ENCODE results near the gene VRK3.
A peak's percentile ranks its signal among the peaks of the same experiment; 100 is the strongest.

VRK3 gene

DNA sequence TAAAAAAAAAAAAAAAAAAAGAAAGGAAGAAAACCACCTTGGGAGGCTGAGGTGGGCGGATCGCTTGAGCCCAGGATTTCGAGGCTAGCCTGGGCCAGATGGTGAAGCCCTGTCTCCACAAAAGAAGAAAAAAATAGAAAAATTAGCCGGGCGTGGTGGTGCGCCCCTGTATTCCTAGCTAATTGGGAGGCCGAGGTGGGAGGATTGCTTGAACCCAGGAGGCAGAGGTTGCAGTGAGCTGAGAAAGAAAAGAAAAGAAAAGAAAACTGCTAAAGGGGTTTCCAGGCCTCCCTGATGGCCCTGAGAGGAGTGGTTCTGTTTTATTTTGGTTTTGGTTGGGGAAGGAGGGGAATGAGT, 1.4 kb upstream of the VRK3 start:
- H3K4me1 ChIP-seq (ENCODE audit: control insufficient read depth, insufficient read depth, low read length), result peaks cover 5% of the 10 kb centered on the region
- H3K36me3 ChIP-seq (ENCODE audit: control insufficient read depth, insufficient read depth, low read length), result peaks cover 3% of the 10 kb centered on the region
- no peaks in the 10 kb centered on the region for H3K9me3 ChIP-seq (ENCODE audit: control insufficient read depth, insufficient read depth, low read length)
- H3K9ac ChIP-seq (ENCODE audit: low read depth, low read length), result no peak overlapping the region
- no peaks in the 10 kb centered on the region for H3K27me3 ChIP-seq (ENCODE audit: control insufficient read depth, insufficient read depth, low read length)
- H3K4me3 ChIP-seq (ENCODE audit: low read depth, low read length), result peak overlapping the region; percentile 82

DNA sequence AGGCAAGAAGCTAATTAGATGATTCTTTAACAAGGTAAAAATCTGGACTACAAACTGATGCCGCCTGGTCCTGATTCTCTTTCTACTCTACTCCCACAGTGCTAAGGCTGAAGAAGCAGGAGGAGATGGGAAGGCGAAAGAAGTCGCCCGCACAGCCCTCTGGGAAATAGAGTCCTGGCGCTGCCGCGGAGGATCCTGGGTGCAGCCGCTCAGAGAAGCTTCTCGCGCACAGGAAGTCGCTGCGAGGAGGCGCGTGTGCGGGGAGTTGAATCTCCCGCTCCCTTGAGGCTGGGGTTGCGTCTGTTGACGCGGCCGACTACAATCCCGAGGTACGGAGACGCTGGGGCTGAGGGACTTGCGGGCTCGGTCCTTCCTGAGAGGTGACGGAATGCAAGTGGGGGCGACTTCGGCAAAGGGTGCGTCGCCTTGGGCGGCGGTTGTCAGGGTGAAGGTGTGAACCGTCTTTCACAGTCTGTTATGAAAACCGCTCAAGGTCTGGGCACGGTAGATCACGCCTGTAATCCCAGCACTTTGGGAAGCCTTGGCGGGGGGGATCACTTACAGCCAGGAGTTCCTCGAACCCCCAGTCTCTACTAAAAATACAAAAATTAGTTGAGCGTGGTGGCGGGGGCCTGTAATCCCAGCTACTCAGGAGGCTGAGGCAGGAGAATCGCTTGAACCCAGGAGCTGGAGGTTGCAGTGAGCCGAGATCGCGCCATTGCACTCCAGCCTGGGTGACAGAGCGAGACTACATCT, 800 bp upstream of the VRK3 start, which contains the start of gene ZNF473:
ZNF473 (plus strand) TSS at position 212 of the 756 bp plus-strand sequence. CDS start 5,078 bp downstream, outside the sequence.
- Histone ChIP-seq H3K9ac (ENCODE audit: low read depth, low read length) (peak within 1 kb of the TSS; percentile 67), H3K9me3 (ENCODE audit: control insufficient read depth, insufficient read depth, low read length) (no peaks in the 10 kb centered on the region), H3K4me1 (ENCODE audit: control insufficient read depth, insufficient read depth, low read length) (peaks cover 5% of the 10 kb centered on the region), H3K36me3 (ENCODE audit: control insufficient read depth, insufficient read depth, low read length) (no peaks in the 10 kb centered on the region), H3K4me3 (ENCODE audit: low read depth, low read length) (peak within 1 kb of the TSS; percentile 92), H3K27me3 (ENCODE audit: control insufficient read depth, insufficient read depth, low read length) (no peaks in the 10 kb centered on the region)

DNA sequence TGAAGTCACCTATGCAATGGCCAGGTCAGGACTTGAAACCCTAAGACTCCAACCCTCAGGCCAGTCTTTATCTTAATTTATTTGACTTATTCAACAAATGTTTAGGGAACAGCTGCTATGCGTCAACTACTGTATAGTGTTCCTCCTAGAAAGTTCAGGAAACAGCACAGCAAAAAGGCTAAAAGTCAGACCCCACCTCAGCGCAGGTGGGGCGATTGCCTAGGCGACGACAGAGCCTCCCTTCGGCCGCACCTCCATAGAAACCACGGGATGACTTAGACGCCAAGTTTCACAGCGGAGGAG, 502 bp downstream of the VRK3 start:
- Histone ChIP-seq H3K9me3 (ENCODE audit: control insufficient read depth, insufficient read depth, low read length) (no peaks in the 10 kb centered on the region), H3K4me1 (ENCODE audit: control insufficient read depth, insufficient read depth, low read length) (peaks cover 5% of the 10 kb centered on the region), H3K36me3 (ENCODE audit: control insufficient read depth, insufficient read depth, low read length) (peaks cover 2% of the 10 kb centered on the region), H3K27me3 (ENCODE audit: control insufficient read depth, insufficient read depth, low read length) (no peaks in the 10 kb centered on the region), H3K4me3 (ENCODE audit: low read depth, low read length) (peak overlapping the region; percentile 92), H3K9ac (ENCODE audit: low read depth, low read length) (peak overlapping the region; percentile 67)

DNA sequence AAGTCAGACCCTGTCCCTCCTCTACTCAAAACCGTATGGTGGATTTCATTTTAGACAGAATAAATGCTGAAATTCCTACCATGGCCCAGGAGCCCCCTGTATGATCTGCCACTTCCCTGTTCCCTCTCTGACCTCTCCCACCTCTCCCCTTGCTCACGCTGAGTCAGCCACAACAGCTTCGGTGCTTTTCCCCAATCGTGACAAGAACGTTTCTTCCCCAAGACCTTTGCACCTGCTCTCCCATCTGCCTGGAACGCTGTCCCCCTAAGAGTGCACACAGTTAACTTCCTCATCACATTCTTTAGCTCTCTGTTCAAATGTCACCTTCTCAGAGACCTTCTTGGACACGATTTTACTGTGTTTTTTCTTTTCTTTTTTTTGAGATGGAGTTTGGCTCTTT, 2.3 kb downstream of the VRK3 start:
- no peak overlapping the region for H3K4me3 ChIP-seq (ENCODE audit: low read depth, low read length)
- no peaks in the 10 kb centered on the region for H3K27me3 ChIP-seq (ENCODE audit: control insufficient read depth, insufficient read depth, low read length)
- H3K36me3 ChIP-seq (ENCODE audit: control insufficient read depth, insufficient read depth, low read length), result peaks cover 5% of the 10 kb centered on the region
- peaks cover 5% of the 10 kb centered on the region for H3K4me1 ChIP-seq (ENCODE audit: control insufficient read depth, insufficient read depth, low read length)
- no peaks in the 10 kb centered on the region for H3K9me3 ChIP-seq (ENCODE audit: control insufficient read depth, insufficient read depth, low read length)
- H3K9ac ChIP-seq (ENCODE audit: low read depth, low read length), result no peak overlapping the region

DNA sequence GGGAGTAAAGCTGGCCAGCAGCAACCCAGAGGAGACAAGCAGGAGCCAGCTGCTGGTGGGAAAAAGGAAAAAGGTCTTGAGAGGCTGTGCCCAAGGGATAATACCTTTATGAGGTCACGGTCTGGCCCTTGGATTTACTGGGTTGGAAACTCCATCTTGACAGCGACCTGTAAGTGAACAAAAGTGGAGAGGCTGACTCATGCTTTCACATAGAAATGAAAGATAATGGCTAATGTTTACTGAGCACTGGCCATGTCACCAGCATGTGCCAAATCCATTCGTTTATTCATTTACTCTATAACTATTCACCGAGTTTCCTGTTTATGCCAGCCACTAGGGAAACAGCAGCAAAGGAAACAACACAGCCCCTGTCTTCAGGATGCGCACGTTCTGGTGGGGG, 4.7 kb downstream of the VRK3 start:
- H3K4me1 ChIP-seq (ENCODE audit: control insufficient read depth, insufficient read depth, low read length), result peaks cover 5% of the 10 kb centered on the region
- H3K9ac ChIP-seq (ENCODE audit: low read depth, low read length), result no peak overlapping the region
- no peaks in the 10 kb centered on the region for H3K9me3 ChIP-seq (ENCODE audit: control insufficient read depth, insufficient read depth, low read length)
- H3K36me3 ChIP-seq (ENCODE audit: control insufficient read depth, insufficient read depth, low read length), result peaks cover 8% of the 10 kb centered on the region
- no peak overlapping the region for H3K4me3 ChIP-seq (ENCODE audit: low read depth, low read length)
- H3K27me3 ChIP-seq (ENCODE audit: control insufficient read depth, insufficient read depth, low read length), result no peaks in the 10 kb centered on the region

DNA sequence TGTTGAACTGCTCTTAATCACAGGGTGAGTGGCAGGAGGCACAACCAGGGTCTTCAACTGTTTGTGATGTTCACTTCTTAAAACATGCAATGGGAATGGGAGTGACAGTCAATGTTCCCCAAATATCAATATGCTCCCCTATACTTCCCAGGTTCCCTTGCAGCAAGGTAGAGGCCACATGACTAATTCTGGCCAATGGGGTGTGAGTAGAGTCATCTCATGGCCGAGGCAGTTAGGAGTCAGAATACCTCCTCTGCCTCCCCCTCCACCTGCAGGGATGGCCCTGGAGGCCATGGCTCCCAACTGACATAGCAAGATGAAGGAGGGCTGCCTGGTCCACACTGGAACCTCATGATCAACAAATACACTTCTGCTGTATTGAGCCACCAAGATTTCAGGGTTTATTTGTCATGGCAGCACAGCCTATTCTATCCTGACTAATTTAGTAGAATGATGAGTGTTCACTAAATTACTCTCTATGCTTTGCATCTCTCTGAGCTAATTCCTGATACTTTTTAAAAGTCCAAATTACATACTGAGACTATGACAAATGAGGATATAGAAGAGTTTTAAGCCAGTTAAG, 8.9 kb downstream of the VRK3 start:
- Histone ChIP-seq H3K4me1 (ENCODE audit: control insufficient read depth, insufficient read depth, low read length) (no peaks in the 10 kb centered on the region), H3K27me3 (ENCODE audit: control insufficient read depth, insufficient read depth, low read length) (no peaks in the 10 kb centered on the region), H3K9me3 (ENCODE audit: control insufficient read depth, insufficient read depth, low read length) (no peaks in the 10 kb centered on the region), H3K4me3 (ENCODE audit: low read depth, low read length) (no peak overlapping the region), H3K36me3 (ENCODE audit: control insufficient read depth, insufficient read depth, low read length) (peaks cover 18% of the 10 kb centered on the region), H3K9ac (ENCODE audit: low read depth, low read length) (no peak overlapping the region)

DNA sequence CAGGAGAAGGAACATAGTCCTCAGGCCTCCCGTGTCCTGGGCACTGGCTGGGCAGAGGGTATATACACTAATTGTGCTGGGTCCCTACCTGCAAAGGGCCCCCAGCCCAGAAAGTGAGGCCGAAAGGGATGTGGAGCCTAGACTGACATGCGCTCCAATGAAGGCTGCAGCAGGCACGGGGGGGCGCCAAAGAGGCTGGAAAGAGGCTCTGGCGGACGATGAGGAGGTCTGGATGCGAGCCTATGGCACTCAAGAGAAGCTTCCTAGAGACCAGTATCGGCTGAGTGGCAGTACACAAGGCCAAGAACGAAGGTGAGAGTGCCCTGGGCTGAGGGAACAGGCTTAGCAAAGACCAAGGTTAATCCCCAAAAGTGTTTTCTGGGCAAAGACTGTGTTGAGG, 16.6 kb downstream of the VRK3 start:
- Histone ChIP-seq H3K9me3 (ENCODE audit: control insufficient read depth, insufficient read depth, low read length) (no peaks in the 10 kb centered on the region), H3K4me1 (ENCODE audit: control insufficient read depth, insufficient read depth, low read length) (no peaks in the 10 kb centered on the region), H3K9ac (ENCODE audit: low read depth, low read length) (no peak overlapping the region), H3K36me3 (ENCODE audit: control insufficient read depth, insufficient read depth, low read length) (peaks cover 15% of the 10 kb centered on the region), H3K4me3 (ENCODE audit: low read depth, low read length) (no peak overlapping the region), H3K27me3 (ENCODE audit: control insufficient read depth, insufficient read depth, low read length) (no peaks in the 10 kb centered on the region)

DNA sequence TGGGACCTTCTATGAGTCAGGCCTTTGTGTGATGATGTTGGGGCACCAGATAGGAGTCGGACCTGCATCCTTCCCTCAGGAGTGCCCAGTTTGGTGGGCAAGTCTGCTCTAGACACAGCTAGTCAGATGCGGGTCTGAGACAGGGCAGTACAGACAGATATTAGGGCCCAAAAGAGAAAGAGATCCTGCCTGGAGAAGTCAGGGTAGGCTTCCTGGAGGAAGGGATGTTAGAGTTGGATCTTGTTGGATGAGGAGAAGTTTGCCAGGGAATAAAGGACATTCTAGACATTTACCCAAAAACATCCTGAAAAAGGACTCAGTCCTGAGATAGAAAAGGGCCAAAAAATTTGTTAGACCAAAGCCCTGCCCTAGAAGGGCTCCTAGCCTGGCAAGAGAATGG, 17.2 kb downstream of the VRK3 start:
- Histone ChIP-seq H3K9me3 (ENCODE audit: control insufficient read depth, insufficient read depth, low read length) (no peaks in the 10 kb centered on the region), H3K27me3 (ENCODE audit: control insufficient read depth, insufficient read depth, low read length) (no peaks in the 10 kb centered on the region), H3K36me3 (ENCODE audit: control insufficient read depth, insufficient read depth, low read length) (peaks cover 11% of the 10 kb centered on the region), H3K9ac (ENCODE audit: low read depth, low read length) (no peak overlapping the region), H3K4me1 (ENCODE audit: control insufficient read depth, insufficient read depth, low read length) (no peaks in the 10 kb centered on the region), H3K4me3 (ENCODE audit: low read depth, low read length) (no peak overlapping the region)

DNA sequence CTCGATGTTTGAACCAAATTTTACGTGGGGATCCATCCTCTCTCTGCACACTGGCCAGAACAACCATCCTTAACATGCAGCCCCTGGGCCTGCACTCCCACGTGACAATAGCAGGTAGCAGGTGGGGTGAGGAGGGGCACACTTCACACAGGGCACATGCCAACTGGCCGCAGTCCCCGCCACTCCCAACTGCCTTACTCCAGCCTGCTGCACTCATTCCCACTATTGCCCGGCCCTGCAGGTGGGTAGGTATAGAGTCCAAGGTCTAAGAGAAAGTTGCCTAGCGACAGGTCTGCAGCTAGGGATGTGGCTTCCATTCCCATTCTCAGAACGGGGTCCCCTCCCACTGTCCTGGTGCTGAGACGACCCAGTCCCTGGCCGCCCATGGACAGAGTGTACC, 18.0 kb downstream of the VRK3 start:
- Histone ChIP-seq H3K27me3 (ENCODE audit: control insufficient read depth, insufficient read depth, low read length) (no peaks in the 10 kb centered on the region), H3K36me3 (ENCODE audit: control insufficient read depth, insufficient read depth, low read length) (peaks cover 11% of the 10 kb centered on the region), H3K9me3 (ENCODE audit: control insufficient read depth, insufficient read depth, low read length) (no peaks in the 10 kb centered on the region), H3K4me1 (ENCODE audit: control insufficient read depth, insufficient read depth, low read length) (no peaks in the 10 kb centered on the region), H3K9ac (ENCODE audit: low read depth, low read length) (no peak overlapping the region), H3K4me3 (ENCODE audit: low read depth, low read length) (no peak overlapping the region)

DNA sequence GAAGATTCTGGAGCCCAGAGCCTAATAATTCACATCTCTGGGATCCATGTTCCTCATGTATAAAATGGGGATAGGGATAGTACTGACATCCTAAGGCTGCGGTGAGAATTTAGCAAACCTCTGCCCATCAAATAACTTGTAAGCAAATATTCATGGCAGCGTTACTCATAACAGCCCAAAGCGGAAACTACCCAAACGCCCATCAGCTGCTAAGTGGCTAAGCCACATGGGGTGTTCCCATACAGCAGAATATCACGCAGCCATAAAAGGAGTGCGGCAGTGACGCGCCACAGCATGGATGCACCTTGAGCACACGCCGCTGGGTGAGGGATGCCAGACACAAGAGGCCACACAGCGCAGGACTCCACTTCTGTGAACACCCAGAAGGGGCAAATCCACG, 19.7 kb downstream of the VRK3 start:
- Histone ChIP-seq H3K4me3 (ENCODE audit: low read depth, low read length) (no peak overlapping the region), H3K9me3 (ENCODE audit: control insufficient read depth, insufficient read depth, low read length) (no peaks in the 10 kb centered on the region), H3K4me1 (ENCODE audit: control insufficient read depth, insufficient read depth, low read length) (no peaks in the 10 kb centered on the region), H3K36me3 (ENCODE audit: control insufficient read depth, insufficient read depth, low read length) (peaks cover 15% of the 10 kb centered on the region), H3K27me3 (ENCODE audit: control insufficient read depth, insufficient read depth, low read length) (no peaks in the 10 kb centered on the region), H3K9ac (ENCODE audit: low read depth, low read length) (no peak overlapping the region)

DNA sequence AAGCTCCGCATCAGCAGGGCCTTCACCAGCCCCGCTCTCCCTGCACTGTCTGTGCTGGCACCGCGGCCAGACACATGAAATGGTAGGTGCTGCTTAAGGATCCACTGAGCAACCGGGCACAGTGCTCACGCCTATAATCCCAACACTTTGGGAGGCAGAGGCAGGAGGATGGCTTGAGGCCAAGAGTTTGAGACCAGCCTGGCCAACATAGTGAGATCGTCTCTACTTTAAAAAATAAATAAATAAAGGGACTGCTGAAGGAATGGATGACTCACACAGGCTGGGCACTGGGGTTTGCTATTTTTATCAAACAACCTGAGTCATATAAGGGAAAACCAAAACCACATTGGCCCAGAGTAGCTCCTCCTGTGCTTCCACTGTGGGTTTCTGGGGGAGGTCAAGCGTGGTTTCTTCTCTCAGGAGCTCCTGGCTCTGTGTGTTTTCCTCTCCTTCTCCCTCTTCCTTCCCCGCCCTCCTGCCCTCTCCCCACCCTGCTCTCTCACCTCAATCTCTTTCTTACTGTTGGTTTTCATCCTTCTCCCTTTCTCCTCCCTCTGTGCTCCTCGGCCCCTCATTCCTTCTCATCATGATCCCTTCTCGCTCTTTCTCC, 21.3 kb downstream of the VRK3 start:
- no peaks in the 10 kb centered on the region for H3K9me3 ChIP-seq (ENCODE audit: control insufficient read depth, insufficient read depth, low read length)
- no peak overlapping the region for H3K9ac ChIP-seq (ENCODE audit: low read depth, low read length)
- no peak overlapping the region for H3K4me3 ChIP-seq (ENCODE audit: low read depth, low read length)
- H3K4me1 ChIP-seq (ENCODE audit: control insufficient read depth, insufficient read depth, low read length), result no peaks in the 10 kb centered on the region
- H3K36me3 ChIP-seq (ENCODE audit: control insufficient read depth, insufficient read depth, low read length), result peaks cover 23% of the 10 kb centered on the region
- H3K27me3 ChIP-seq (ENCODE audit: control insufficient read depth, insufficient read depth, low read length), result no peaks in the 10 kb centered on the region

DNA sequence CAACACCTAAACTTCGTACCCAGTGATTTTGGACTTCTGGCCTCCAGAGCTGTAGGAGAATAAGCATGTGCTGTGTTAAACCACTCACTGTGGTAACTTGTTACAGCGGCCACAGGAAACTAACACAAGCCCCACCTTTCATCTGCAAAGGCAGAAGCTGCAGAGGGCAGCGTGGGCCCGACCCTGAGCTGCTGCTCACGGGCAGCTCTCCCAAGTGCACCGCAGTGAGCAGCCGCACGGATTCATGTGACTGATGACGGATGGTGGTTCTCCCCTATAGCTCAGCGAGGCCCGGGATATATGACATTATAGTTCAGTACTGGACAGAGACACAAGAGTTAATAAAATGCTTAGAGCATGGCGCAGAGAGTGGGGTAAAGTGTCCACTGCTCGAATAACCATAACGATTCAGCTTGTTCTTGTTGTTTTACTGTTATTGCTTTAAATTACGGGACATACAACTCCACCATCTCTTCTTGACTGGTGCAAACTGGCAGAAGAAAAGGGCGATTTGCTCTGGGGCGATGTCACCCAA, 21.9 kb downstream of the VRK3 start:
- H3K4me1 ChIP-seq (ENCODE audit: control insufficient read depth, insufficient read depth, low read length), result no peaks in the 10 kb centered on the region
- no peak overlapping the region for H3K9ac ChIP-seq (ENCODE audit: low read depth, low read length)
- H3K36me3 ChIP-seq (ENCODE audit: control insufficient read depth, insufficient read depth, low read length), result peaks cover 23% of the 10 kb centered on the region
- H3K27me3 ChIP-seq (ENCODE audit: control insufficient read depth, insufficient read depth, low read length), result no peaks in the 10 kb centered on the region
- no peak overlapping the region for H3K4me3 ChIP-seq (ENCODE audit: low read depth, low read length)
- H3K9me3 ChIP-seq (ENCODE audit: control insufficient read depth, insufficient read depth, low read length), result no peaks in the 10 kb centered on the region

Data from iPS-15b (cell line).